Mucosa of gallbladder (tissue), 1 donor: ENCODE data around the gene GATM. TPM values are rescaled to one million over a fixed set of nuclear protein-coding genes. Genes with fewer than 3 reads are reported as not detected.
"Not testable (repeated sequence)": the region's sequence is repeated elsewhere in the genome, so short reads cannot be mapped to it uniquely, and the experiment has no call there.

ENCODE experiments used
- DNase-seq: peaks from one replicate; pipeline ENCODE4 v3.0.0-alpha.2; 2020; ENCODE audit warnings: low spot score
- total RNA-seq: library from RNA; stranded (reverse); gene quantifications from one replicate; pipeline ENCODE4 v1.2.1, GENCODE V29; 2021
- donor health status: DM: no; HTN: no; CAD: no.

GATM gene
- total RNA-seq, 1 donor from 2014 or later = 136 TPM

- DNase-seq = no peak
Observed at GRCh38 chr15:45389351-45389750, 11.0 kb upstream of the GATM start.

- DNase-seq = no peak
Observed at GRCh38 chr15:45387380-45388007, 9.2 kb upstream of the GATM start.

GRCh38 chr15:45386974-45387373 lies 8.6 kb upstream of the GATM start:
- no peak for DNase-seq

GRCh38 chr15:45386420-45386819 lies 8.1 kb upstream of the GATM start:
- no peak for DNase-seq

GRCh38 chr15:45385590-45385989 lies 7.2 kb upstream of the GATM start:
- DNase-seq = no peak

GRCh38 chr15:45384700-45385099 lies 6.4 kb upstream of the GATM start:
- DNase-seq = no peak

- DNase-seq = no peak
Observed at GRCh38 chr15:45378913-45379262, 544 bp upstream of the GATM start.

GRCh38 chr15:45377609-45378148 lies 665 bp downstream of the GATM start:
- DNase-seq = no peak

- DNase-seq = no peak
Observed at GRCh38 chr15:45376967-45377608, 1.3 kb downstream of the GATM start.

- DNase-seq = no peak
Observed at GRCh38 chr15:45376300-45376928, 1.9 kb downstream of the GATM start.

GRCh38 chr15:45375836-45376235 lies 2.5 kb downstream of the GATM start:
- no peak for DNase-seq

- DNase-seq = no peak
Observed at GRCh38 chr15:45373976-45374375, 4.4 kb downstream of the GATM start.

- no peak for DNase-seq
Observed at GRCh38 chr15:45372041-45372995, 6.0 kb downstream of the GATM start.

GRCh38 chr15:45371546-45371945 lies 6.8 kb downstream of the GATM start:
- DNase-seq = no peak

- not testable (repeated sequence) for DNase-seq
Observed at GRCh38 chr15:45370042-45370441, 8.3 kb downstream of the GATM start.

- DNase-seq = not testable (repeated sequence)
Observed at GRCh38 chr15:45367222-45367621, 11.1 kb downstream of the GATM start.

- DNase-seq = no peak
Observed at GRCh38 chr15:45364271-45364670, 14.1 kb downstream of the GATM start.

- no peak for DNase-seq
Observed at GRCh38 chr15:45363801-45364200, 14.5 kb downstream of the GATM start.

- no peak for DNase-seq
Observed at GRCh38 chr15:45363334-45363733, 15.0 kb downstream of the GATM start.

- no peak for DNase-seq
Observed at GRCh38 chr15:45362419-45362818, 15.9 kb downstream of the GATM start.

GRCh38 chr15:45361878-45362277 lies 16.5 kb downstream of the GATM start:
- DNase-seq = no peak

GRCh38 chr15:45355860-45356259 lies 22.5 kb downstream of the GATM start:
- no peak for DNase-seq
